ENCODE results near the gene KCNIP3.
"Not testable (repeated sequence)": the region's sequence is repeated elsewhere in the genome, so short reads cannot be mapped to it uniquely, and the experiment has no call there.

KCNIP3 gene

GRCh38 chr2:95359501-95359930 is 62.4 kb downstream of the KCNIP3 start:
- DNase-seq (ENCODE audit: low read depth in 4 of 4, low spot score in 1 of 4): no peak

GRCh38 chr2:95361216-95361980 is 64.3 kb downstream of the KCNIP3 start:
- DNase-seq (ENCODE audit: low read depth in 4 of 4, low spot score in 1 of 4): no peak

GRCh38 chr2:95362486-95362885 is 65.3 kb downstream of the KCNIP3 start:
- DNase-seq (ENCODE audit: low read depth in 4 of 4, low spot score in 1 of 4): no peak

GRCh38 chr2:95366514-95366913 is 69.4 kb downstream of the KCNIP3 start:
- no peak for DNase-seq (ENCODE audit: low read depth in 4 of 4, low spot score in 1 of 4)

- no peak for DNase-seq (ENCODE audit: low read depth in 4 of 4, low spot score in 1 of 4)
These were observed 75.2 kb downstream of the KCNIP3 start for GRCh38 chr2:95372216-95372829.

GRCh38 chr2:95372845-95373244 is 75.7 kb downstream of the KCNIP3 start:
- DNase-seq (ENCODE audit: low read depth in 4 of 4, low spot score in 1 of 4): no peak

- no peak for DNase-seq (ENCODE audit: low read depth in 4 of 4, low spot score in 1 of 4)
These were observed 76.9 kb downstream of the KCNIP3 start for GRCh38 chr2:95374029-95374428.

- no peak for DNase-seq (ENCODE audit: low read depth in 4 of 4, low spot score in 1 of 4)
These were observed 77.3 kb downstream of the KCNIP3 start for GRCh38 chr2:95374451-95374920.

GRCh38 chr2:95374921-95375471 is 77.8 kb downstream of the KCNIP3 start:
- no peak for DNase-seq (ENCODE audit: low read depth in 4 of 4, low spot score in 1 of 4)

GRCh38 chr2:95375532-95376150 is 78.5 kb downstream of the KCNIP3 start:
- DNase-seq (ENCODE audit: low read depth in 4 of 4, low spot score in 1 of 4): no peak

- no peak for DNase-seq (ENCODE audit: low read depth in 4 of 4, low spot score in 1 of 4)
These were observed 79.4 kb downstream of the KCNIP3 start for GRCh38 chr2:95376311-95377215.

- no peak for DNase-seq (ENCODE audit: low read depth in 4 of 4, low spot score in 1 of 4)
These were observed 80.3 kb downstream of the KCNIP3 start for GRCh38 chr2:95377216-95378123.

GRCh38 chr2:95378281-95378680 is 81.1 kb downstream of the KCNIP3 start:
- DNase-seq (ENCODE audit: low read depth in 4 of 4, low spot score in 1 of 4): not testable (repeated sequence)

GRCh38 chr2:95379371-95379831 is 82.3 kb downstream of the KCNIP3 start:
- DNase-seq (ENCODE audit: low read depth in 4 of 4, low spot score in 1 of 4): no peak

- no peak for DNase-seq (ENCODE audit: low read depth in 4 of 4, low spot score in 1 of 4)
These were observed 83.1 kb downstream of the KCNIP3 start for GRCh38 chr2:95380280-95380679.

GRCh38 chr2:95380731-95381130 is 83.6 kb downstream of the KCNIP3 start:
- DNase-seq (ENCODE audit: low read depth in 4 of 4, low spot score in 1 of 4): no peak

- no peak for DNase-seq (ENCODE audit: low read depth in 4 of 4, low spot score in 1 of 4)
These were observed 84.4 kb downstream of the KCNIP3 start for GRCh38 chr2:95381212-95382191.

GRCh38 chr2:95382192-95382591 is 85.0 kb downstream of the KCNIP3 start:
- no peak for DNase-seq (ENCODE audit: low read depth in 4 of 4, low spot score in 1 of 4)

Data from stimulated activated CD4-positive, alpha-beta T cell treated with anti-CD3 and anti-CD28 coated beads, Interleukin-1b, Interleukin-23, amount 100 ng/mL, for 24 hours (primary cell).